ENCODE data around the gene PPP6R1.

DNA sequence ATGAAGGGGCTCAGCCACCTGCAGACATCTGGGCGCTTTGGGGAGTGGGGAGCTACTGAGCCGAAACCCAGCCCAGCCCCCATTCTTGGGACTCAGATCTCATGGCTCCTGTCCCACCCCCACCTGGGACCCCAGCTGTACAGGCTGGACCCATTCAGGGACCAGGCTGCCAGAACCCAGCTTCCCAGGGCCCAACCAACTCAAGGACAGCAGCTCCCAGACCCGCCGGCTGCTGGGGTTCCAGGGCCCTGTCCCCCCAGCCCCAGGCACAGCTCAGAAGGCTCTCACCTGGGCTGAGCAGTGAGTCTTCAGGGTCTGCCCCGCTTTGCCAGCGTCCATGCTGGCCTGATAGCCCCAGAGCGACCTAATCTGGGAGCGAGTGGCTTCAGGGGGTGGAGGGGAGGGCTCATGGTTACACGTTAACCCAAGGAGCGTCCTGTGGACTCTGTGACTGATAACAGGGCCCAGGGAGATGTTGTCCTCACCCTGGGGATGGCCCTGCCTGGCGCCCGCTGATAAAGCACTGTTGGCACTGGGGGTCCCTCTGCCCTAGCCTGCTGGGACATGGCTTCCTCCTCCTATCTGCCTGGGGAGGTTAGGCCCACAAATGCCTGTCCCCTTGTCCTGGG, 30.3 kb downstream of the PPP6R1 start, which contains the start of gene TMEM86B:
- no peak for TF ChIP-seq POLR2A (IDR thresholded peaks at IDR 0.05)
- TF ChIP-seq, protein P1, sequence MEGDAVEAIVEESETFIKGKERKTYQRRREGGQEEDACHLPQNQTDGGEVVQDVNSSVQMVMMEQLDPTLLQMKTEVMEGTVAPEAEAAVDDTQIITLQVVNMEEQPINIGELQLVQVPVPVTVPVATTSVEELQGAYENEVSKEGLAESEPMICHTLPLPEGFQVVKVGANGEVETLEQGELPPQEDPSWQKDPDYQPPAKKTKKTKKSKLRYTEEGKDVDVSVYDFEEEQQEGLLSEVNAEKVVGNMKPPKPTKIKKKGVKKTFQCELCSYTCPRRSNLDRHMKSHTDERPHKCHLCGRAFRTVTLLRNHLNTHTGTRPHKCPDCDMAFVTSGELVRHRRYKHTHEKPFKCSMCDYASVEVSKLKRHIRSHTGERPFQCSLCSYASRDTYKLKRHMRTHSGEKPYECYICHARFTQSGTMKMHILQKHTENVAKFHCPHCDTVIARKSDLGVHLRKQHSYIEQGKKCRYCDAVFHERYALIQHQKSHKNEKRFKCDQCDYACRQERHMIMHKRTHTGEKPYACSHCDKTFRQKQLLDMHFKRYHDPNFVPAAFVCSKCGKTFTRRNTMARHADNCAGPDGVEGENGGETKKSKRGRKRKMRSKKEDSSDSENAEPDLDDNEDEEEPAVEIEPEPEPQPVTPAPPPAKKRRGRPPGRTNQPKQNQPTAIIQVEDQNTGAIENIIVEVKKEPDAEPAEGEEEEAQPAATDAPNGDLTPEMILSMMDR (IDR thresholded peaks at IDR 0.05), result no peak
- TF ChIP-seq POLR2AphosphoS5 (IDR thresholded peaks at IDR 0.05), result no peak
